OCI-LY1 (cell line): ENCODE results near the gene FOXK2.

ENCODE experiments used
- CTCF ChIP-seq: fragments of 200-600 bp; sonication (generic), shearing (Covaris generic); IDR thresholded peaks from 2 replicates; pipeline ENCODE4 v1.5.1; 2017; ENCODE audit warnings: mild to moderate bottlenecking, antibody characterized with exemption, low read length, moderate library complexity, mixed read lengths
- EZH2 ChIP-seq: fragments of 200-600 bp; sonication (generic), shearing (Covaris generic); IDR thresholded peaks from 2 replicates; pipeline ENCODE4 v1.8.0; 2017; ENCODE audit warnings: borderline replicate concordance, mixed run types, mild to moderate bottlenecking, antibody characterized with exemption, low read length, moderate library complexity, mixed read lengths

DNA sequence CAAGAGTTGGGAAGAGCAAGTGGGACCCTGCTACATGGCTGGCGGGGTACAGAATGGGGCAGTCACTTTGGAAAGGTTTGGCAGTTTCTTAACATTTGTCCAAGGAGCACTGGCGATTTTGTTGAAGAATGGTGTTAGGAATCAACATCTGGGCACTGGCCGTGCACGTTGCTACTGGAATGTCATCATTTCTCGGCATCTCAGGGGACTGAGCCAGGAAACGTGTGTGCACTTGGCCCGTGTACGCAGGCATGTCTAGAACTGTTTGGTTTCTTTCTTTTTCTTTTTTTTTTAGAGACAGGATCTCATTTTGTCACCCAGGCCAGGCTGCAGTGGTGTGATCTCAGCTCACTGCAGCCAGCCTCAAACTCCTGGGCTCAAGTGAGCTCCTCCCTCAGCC, 17.3 kb upstream of the FOXK2 start:
- TF ChIP-seq CTCF (no peak), EZH2 (no peak)
